GM21723 (cell line): ENCODE measurements around the gene PCYT1B.

Source experiments
- ATAC-seq: cut with Tn5 transposase; IDR thresholded peaks from one replicate; pipeline ENCODE4 v1.9.1; 2021; ENCODE audit warnings: mild to moderate bottlenecking, moderate library complexity; ENCODE audit not compliant: unreplicated experiment

The PCYT1B gene

GRCh38 chrX:24536551-24536950 is 110.6 kb downstream of the PCYT1B start:
- ATAC-seq: no peak

- ATAC-seq: no peak
These were observed 118.5 kb downstream of the PCYT1B start for GRCh38 chrX:24528605-24529004.

GRCh38 chrX:24526616-24527015 is 120.5 kb downstream of the PCYT1B start:
- ATAC-seq: no peak

GRCh38 chrX:24525455-24525854 is 121.7 kb downstream of the PCYT1B start:
- ATAC-seq: no peak

- no peak for ATAC-seq
These were observed 126.7 kb downstream of the PCYT1B start for GRCh38 chrX:24520472-24520871.

GRCh38 chrX:24515447-24515846 is 131.7 kb downstream of the PCYT1B start:
- ATAC-seq: no peak

- peak; percentile 97 for ATAC-seq
These were observed 133.7 kb downstream of the PCYT1B start for GRCh38 chrX:24513416-24513815.

- ATAC-seq: no peak
These were observed 138.8 kb downstream of the PCYT1B start for GRCh38 chrX:24508375-24508774.
